ENCODE data around the gene UPK1B.
A peak's percentile ranks its signal among the peaks of the same experiment; 100 is the strongest.
"Not testable (repeated sequence)": the region's sequence is repeated elsewhere in the genome, so short reads cannot be mapped to it uniquely, and the experiment has no call there.

Gene UPK1B

DNA sequence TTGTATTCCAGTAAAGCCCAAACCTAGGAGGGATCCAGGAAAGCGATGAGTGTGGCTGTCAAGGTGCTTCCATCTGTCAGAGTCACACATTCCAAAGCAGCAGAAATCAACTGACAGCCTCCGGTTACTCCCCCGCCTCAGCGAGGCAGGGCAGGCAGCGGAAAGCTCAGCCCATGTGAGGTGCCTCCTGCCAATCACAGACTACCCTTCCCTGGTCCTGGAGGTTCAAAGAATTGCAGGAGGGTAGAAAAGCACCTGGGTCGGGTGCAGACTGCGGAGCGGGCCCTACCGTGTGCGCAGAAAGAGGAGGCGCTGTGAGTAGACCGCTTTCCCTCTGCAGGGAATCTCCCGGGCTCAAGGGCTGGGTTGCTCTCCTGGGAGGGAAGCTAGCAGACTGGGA lies at the start of gene UPK1B:
Gene UPK1B, plus strand, starts transcription at position 274 of the 400 bp plus-strand sequence. CDS start 13,144 bp downstream, outside the sequence.
- FAIRE-seq (no peak), DNase-seq (ENCODE audit: low spot score) (peak; percentile 17)

DNA sequence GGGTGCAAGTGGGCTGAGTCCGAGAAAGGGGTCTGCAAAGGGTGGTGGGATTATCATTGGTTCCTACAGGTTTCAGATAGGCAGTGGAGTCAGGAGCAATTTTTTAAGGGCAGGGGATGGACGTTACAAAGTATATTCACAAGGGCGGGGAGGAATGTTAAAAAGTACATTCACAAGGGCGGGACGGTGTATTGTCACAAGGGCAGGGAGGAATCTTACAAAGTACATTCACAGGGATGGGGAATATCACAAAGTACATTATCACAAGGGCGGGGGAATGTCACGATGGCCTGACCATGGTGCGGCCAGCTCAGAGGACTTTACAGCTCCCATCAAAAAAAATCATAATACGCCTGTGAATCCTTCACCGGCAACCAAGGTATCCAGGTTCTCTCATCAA lies 48.1 kb upstream of the UPK1B start:
- FAIRE-seq: no peak
- no peak for DNase-seq (ENCODE audit: low spot score)

DNA sequence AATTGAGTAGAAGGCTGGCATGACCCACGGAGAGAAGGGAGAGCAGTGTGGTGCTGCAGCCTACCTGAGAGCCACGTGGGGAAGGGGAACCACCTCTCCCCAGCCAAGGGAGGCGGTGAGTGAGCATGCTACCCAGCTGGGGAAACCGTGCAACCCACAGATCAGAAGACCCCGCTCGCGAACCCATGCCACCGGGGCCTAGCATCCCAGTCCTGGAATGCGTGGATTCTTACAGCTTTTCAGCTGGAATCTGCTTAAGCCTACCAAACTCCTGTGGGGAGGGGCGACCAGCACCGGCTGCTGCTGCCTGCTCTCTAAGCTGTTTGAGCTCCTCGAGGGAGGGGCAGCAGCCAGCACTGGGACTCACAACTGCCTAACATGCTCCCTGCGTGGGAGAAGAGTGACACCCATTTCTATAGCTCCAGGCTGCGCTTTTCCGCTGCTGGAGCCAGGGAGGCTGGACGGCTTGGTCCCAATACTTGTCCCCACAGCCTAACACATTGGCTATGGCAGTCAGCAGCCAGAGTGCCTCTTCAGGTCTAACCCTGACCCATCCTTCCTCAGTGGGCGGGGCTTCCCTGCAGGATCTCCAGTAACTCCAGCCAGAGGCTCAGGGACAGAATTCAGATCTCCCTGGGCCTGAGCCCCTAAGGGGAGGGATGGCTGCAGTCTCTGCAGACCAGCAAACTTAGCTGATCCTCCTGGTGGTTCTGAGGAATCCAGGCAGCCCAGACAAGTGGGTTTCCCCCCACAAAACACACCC lies 47.5 kb upstream of the UPK1B start:
- FAIRE-seq: no peak
- no peak for DNase-seq (ENCODE audit: low spot score)

DNA sequence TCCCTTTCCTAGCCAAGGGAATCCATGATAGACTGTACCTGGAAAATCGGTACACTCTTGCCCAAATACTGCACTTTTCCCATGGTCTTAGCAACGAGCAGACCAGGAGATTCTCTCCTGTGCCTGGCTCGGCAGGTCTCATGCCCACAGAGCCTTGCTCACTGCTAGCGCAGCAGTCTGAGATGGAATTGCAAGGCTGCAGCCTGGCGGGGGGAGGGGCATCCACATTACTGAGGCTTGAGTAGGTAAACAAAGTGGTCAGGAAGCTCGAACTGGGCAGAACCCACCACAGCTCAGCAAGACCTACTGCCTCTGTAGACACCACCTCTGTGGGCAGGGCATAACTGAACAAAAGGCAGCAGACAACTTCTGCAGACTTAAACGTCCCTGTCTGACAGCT lies 43.1 kb upstream of the UPK1B start:
- not testable (repeated sequence) for DNase-seq (ENCODE audit: low spot score); FAIRE-seq

DNA sequence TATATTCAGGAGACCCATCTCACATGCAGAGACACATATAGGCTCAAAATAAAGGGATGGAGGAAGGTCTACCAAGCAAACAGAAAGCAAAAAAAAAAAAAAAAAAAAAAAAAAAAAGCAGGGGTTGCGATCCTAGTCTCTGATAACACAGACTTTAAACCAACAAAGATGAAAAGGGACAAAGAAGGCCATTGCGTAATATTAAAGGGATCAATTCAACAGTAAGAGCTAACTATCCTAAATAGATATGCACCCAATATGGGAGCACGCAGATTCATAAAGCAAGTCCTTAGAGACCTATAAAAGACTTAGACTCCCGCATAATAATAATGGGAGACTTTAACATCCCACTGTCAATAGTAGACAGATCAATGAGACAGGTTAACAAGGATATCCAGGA lies 41.1 kb upstream of the UPK1B start:
- not testable (repeated sequence) for DNase-seq (ENCODE audit: low spot score); FAIRE-seq

DNA sequence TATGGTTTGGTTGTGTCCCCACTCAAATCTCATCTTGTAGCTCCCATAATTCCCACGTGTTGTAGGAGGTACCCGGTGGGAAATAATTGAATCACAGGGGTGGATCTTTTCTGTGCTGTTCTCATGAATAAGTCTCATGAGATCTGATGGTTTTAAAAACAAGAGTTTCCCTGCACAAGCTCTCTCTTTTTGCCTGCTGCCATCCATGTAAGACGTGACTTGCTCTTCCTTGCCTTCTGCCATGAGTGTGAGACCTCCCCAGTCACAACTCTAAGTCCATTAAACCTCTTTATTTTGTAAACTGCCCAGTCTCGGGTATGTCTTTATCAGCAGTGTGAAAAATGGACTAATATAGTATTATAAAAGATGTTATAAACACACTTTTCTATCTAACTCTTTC lies 34.0 kb upstream of the UPK1B start:
- FAIRE-seq; DNase-seq (ENCODE audit: low spot score): not testable (repeated sequence)

DNA sequence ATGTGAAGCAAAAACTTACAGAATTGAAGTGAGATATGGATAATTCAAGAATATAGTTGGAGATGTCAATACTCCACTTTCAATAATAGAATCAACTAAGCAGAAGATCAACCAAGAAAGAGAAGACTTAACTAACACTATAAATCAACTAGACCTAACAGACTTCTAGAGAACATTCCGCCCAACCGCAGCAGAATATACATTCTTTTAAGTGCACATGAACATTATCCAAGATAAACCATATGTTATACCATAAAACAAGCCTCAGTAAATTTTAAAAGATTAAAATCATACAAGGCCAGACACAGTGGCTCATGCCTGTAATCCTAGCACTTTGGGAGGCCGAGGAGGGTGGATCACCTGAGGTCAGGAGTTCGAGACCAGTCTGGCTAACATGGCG lies 32.9 kb upstream of the UPK1B start:
- FAIRE-seq: no peak
- no peak for DNase-seq (ENCODE audit: low spot score)

DNA sequence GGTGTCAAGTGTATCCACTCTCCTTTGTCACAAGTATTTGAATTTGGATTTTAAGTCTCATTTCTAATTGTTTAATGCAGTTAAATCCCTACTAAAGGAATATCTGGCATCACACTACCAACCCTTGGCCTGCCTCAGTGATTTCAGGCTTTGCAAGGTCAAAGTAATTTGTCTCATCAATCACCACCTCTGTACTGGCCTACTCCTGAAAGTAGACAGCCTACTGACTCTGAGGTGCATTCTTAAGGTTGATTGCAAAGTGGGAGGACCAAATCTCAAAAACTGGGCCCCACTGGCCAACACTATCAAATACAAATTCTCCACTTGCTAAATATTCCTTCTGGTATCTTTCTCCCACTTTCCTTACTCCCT lies 28.3 kb upstream of the UPK1B start:
- FAIRE-seq: no peak
- no peak for DNase-seq (ENCODE audit: low spot score)

DNA sequence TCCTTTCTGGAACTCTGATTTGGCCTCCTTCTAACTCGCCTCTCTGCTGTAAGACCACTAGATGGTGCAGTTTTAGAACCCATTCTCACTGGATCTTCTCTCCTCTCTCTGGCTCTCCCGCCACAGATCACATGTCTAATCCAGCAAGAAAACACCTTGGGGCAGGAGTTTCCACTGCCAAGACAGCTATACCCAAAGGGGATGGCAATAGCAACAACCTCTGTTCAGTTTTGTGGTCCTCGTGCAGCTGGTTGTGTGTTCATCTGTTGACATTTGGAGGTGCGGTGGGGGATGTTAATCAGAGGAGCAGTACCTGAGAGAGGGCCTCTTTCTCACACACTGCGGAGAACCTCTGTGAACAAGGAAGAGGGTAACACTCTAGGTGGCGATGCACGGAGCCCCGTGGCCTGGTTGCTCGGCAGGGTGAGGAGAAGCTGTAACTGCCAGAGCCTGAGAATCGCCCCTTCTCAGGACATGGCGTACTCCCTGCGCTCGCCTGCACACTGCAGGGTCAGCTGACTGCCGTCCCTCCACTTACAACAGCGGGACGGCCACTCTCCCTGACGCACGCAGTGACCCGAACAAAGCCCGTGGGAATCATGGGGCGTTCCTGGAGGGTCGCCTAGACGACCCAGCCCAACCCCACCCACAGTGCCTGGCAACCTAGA lies 27.8 kb upstream of the UPK1B start, which contains the start of gene TEX55:
Gene TEX55, plus strand, starts transcription at position 666 of the 668 bp plus-strand sequence. CDS start 25 bp downstream, outside the sequence.
- DNase-seq (ENCODE audit: low spot score): peak; percentile 71
- FAIRE-seq: no peak

DNA sequence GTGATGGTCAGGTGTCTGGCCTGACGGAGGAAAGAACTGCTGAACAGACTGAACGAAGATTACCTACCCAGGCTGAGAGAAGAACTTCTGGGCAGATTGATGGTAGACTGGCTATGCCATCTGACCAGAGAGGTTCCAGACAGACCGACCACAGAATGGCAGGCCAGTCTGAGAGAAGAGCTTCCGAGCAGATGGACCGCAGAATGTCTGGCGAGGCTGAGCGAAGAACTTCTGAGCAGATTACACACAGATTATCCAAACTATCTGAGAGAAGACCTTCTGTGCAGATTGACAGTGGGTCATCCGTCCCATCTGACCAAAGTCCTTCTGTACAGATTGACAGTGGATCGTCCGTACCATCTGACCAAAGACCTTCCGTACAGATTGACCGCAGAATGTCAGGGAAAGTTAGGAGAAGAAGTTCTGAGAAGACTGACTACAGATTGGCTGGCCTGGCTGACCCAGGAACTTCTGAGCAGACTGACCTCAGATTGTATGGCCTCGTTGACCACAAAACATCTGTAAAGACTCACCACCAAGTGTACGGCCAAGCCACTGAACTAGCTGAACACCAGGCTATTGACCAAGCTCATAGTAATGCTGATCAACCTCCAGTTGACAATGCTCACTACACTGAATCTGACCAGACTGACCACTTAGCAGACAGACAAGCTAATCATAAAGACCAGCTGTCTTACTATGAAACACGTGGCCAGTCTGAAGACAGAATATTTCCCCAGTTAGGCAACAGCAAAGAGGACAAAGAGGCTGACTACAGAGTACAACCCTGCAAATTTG lies 26.6 kb upstream of the UPK1B start:
- no peak for FAIRE-seq
- DNase-seq (ENCODE audit: low spot score): no peak

DNA sequence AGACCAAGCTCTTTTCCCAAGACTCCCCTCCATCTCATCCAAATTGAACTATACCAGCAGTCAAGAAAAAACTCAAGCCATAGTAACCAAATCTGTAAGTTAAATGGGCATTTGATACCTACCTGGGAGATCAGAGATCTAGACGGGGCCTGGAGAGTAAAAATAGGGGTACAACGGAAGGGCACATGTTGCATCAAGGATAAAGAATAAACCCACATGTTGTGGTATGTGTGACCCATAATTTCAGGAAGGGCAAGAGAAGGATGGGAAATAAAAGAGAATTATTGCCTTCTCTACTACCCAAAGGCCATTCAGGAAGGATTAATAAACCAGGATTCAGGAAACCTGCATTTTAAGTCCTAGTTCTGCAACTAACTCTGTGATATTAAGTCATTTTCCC lies 25.9 kb upstream of the UPK1B start:
- FAIRE-seq (no peak), DNase-seq (ENCODE audit: low spot score) (no peak)

DNA sequence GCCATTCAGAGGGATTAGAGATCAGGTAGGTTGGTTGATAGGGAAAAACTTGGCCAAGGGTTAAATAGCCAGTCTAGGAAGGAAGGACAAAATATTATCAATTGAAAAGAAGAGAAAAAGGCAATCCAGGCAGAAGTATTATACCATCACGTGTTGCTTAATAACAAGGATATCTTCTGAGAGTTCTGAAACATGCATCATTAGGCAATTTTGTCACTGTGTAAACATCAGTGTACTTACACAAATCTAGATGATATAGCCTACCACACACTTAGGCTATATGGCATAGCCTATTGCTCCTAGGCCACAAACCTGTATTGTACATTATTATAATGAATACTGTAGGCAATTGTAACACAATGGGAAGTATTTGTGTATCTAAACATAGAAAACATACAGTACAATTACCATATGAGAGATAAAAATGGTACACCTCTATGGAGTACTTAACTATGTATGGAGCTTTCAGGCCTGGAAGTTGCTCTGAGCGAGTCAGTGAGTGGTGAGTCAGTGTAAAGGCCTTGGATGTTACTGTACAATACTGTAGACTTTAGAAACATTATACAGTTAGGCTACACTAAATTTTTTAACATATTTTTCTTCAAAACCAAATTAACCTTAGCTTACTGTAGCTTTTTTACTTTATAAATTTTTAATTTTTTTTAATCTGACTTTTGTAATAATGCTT lies 24.8 kb upstream of the UPK1B start:
- FAIRE-seq (no peak), DNase-seq (ENCODE audit: low spot score) (no peak)

DNA sequence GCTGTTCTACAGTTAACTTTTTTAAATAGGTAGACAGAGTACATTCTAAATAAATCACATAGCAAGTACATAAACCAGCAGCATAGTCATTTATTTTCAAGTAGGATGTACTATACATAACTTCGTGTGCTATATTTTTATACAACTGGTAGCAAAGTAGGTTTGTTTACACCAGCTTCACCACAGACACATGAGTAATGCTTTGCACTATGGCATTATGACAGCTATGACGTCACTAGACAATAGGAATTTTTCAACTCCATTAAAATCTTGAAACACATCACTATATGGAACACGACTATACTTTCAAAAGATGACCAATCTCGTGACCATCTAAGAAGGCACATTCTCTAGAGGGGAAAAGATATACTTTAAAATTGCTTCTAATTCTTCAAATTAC lies 23.9 kb upstream of the UPK1B start:
- FAIRE-seq (peak; percentile 75), DNase-seq (ENCODE audit: low spot score) (no peak)

DNA sequence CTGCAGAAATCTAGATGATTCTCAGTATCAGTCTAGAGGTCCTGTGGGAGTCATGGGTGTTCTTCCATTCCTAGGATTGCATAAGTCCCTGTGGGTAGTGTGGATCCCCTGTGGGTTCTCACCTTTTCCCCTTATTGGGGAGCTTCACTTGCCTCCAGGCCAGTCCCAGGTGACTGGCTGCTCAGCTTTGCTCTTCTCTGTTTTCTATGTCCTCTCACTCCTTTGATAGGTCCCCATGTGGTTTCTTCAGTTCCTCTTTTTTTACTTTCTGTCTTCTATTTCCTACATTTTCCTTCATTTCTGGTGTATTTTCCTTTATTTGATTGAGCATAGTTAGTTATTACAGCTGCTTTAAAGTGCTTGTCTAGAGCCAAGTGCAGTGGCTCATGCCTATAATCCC lies 16.5 kb upstream of the UPK1B start:
- no peak for DNase-seq (ENCODE audit: low spot score)
- no peak for FAIRE-seq

DNA sequence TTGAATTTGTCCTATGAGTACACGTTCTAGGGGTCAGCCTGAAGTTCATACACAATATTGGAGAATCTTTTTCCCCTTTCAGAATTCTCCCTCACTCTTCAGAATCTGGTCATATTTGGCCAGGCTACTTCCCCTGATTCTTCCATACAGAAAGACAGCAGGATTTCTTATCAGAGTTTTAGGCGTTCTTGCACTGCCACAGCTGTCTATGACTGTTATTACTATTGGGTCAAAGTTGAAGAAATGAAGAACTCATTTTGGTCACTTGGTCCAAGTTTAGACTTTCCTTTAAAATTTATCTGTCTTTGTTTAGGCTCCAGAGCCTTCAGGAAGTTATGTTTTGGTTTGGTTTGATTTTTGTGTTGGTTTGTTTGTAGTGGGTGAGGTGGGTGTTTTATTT lies 15.4 kb upstream of the UPK1B start:
- no peak for FAIRE-seq
- no peak for DNase-seq (ENCODE audit: low spot score)

DNA sequence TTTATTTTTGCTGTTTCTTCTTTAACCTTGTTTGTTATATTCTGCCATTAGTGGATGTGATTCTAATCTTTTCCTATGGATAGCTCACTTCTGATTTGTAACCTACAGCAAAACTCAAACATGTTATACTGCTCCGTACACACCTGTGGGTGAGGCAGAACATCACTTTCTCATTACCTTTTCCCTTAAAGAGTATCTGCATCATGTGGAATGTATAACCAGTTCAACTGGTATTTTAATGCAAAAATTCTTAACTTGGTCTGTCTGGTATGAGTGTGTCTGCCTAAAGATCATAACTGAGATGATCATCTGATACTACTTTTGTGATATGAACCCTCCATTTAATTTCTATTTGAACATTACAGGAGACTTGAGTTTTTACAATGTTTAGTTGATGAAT lies 13.0 kb upstream of the UPK1B start:
- DNase-seq (ENCODE audit: low spot score): no peak
- FAIRE-seq: no peak

DNA sequence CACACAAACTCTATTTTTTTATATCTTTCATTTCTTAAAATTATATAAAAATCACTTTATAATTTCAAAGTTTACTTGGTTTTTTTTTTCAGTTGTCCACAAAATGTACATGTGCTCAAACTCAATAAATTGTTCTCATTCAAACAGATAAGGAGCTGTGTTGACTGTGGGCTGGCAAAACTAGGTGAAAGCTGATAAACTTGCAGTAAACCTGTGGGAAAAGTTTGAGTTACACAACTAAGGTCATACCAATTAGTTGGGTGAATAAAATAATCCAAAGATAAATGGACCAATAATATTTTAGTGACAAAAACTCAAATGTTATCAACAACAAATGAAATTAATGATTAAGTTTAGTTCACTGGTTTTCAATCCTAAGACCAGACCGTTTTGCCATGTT lies 12.6 kb upstream of the UPK1B start:
- DNase-seq (ENCODE audit: low spot score) (no peak), FAIRE-seq (no peak)

DNA sequence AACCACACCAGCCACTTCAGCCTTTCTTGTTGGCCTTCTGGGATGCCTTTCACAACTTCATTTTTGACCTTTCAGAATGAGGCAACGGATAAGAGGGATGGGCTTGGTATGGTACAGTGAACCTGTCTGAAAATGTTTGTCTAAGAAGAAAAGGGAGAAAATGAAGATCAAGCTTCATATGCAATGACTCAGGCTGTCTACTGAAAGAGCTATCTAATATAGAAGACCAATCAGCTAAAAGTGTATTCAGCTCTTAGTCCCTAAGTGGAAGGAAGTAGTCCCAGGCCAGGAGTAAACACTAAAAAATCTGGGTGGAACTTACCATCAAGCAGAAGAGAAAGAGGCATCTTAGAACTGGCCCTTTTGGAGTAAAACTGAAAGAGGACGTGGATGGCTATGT lies 12.2 kb upstream of the UPK1B start:
- no peak for FAIRE-seq
- no peak for DNase-seq (ENCODE audit: low spot score)

DNA sequence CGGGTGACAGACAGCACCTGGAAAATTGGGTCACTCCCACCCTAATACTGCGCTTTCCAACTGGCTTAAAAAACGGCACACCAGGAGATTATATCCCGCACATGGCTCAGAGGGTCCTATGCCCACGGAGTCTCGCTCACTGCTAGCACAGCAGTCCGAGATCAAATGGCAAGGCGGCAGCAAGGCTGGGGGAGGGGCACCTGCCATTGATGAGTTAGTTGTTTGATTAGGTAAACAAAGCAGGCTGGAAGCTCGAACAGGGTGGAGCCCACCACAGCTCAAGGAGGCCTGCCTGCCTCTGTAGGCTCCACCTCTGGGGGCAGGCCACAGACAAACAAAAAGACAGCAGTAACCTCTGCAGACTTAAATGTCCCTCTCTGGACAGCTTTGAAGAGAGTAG lies 8.7 kb upstream of the UPK1B start:
- not testable (repeated sequence) for DNase-seq (ENCODE audit: low spot score); FAIRE-seq

DNA sequence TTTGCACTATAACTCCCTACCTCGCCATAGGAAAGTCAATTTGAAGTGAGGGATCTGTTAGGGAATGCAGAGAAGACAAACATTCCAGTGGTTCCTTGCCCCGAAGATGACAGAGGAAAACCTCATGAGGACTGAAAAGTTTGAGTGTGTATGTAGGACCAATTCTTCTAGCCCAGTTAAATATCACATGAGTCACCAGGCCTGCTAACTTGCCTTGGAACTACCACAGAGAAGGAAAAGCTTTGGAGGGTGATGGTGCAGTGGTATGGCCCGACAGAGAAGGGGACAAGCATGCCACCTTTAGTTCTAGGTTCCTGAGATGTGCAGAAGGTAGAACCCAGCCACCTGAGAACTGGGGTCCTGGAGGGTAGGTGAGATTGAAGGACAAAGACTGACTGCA lies 2.6 kb upstream of the UPK1B start:
- FAIRE-seq: no peak

More for the DNA sequence above, 2.6 kb upstream of the UPK1B start:
- DNase-seq (ENCODE audit: low spot score): no peak
